C4-2B (cell line): Measurements from ENCODE around the gene TIGIT.

Experiments used
- ZFX ChIP-seq: fragments of 450-650 bp; IDR thresholded peaks from 2 replicates; pipeline ENCODE4 v1.6.1; 2017
- TF ChIP-seq, protein P1 (sequence below): fragments of 450-650 bp; conservative IDR thresholded peaks from 2 replicates; pipeline ENCODE4 v1.5.1; 2017; ENCODE audit warnings: mild to moderate bottlenecking

DNA sequence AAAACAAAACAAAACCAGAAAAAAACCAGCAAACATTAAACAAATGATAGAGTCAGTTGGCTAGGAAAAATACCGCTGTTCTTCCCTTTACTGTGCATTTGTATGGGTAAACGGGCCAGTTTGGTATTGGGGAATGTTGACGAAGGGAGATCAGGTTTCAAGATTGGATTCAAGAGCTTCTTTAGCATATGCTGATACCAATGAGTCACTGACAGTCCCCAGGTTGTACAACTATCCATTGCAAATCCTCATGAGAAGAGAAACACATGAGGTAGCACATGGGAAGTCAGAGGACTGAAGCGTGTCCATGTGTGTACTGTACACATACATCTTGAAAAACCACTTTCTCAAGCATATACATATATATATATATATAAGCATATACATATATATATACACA is 25.6 kb downstream of the TIGIT start:
- TF ChIP-seq, protein P1, sequence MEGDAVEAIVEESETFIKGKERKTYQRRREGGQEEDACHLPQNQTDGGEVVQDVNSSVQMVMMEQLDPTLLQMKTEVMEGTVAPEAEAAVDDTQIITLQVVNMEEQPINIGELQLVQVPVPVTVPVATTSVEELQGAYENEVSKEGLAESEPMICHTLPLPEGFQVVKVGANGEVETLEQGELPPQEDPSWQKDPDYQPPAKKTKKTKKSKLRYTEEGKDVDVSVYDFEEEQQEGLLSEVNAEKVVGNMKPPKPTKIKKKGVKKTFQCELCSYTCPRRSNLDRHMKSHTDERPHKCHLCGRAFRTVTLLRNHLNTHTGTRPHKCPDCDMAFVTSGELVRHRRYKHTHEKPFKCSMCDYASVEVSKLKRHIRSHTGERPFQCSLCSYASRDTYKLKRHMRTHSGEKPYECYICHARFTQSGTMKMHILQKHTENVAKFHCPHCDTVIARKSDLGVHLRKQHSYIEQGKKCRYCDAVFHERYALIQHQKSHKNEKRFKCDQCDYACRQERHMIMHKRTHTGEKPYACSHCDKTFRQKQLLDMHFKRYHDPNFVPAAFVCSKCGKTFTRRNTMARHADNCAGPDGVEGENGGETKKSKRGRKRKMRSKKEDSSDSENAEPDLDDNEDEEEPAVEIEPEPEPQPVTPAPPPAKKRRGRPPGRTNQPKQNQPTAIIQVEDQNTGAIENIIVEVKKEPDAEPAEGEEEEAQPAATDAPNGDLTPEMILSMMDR: no peak
- TF ChIP-seq ZFX: no peak
